Right kidney (tissue), 1 donor: Measurements from ENCODE around the gene OR52K1.
"Not testable (repeated sequence)": the region's sequence is repeated elsewhere in the genome, so short reads cannot be mapped to it uniquely, and the experiment has no call there.

Experiments
- DNase-seq: peaks from one replicate; pipeline ENCODE4 v3.0.0-alpha.2; 2016

OR52K1 gene

GRCh38 chr11:4491878-4492606 lies 9.6 kb downstream of the OR52K1 start:
- DNase-seq = no peak

DNA sequence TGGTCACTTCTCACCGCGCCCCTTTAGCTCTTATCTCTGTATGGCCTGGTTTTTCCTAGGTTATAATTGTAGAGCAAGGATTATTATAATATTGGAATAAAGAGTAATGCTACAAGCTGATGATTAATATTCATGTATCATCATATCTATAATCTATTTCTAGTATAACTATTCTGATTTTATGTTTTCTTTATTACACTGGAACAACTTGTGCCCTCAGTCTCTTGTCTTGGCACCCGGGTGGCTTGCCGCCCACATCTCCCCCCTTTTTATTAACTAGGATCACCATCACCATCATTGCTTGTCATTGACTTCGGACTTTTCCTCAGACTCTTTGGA lies 11.0 kb downstream of the OR52K1 start:
- no peak for DNase-seq

DNA sequence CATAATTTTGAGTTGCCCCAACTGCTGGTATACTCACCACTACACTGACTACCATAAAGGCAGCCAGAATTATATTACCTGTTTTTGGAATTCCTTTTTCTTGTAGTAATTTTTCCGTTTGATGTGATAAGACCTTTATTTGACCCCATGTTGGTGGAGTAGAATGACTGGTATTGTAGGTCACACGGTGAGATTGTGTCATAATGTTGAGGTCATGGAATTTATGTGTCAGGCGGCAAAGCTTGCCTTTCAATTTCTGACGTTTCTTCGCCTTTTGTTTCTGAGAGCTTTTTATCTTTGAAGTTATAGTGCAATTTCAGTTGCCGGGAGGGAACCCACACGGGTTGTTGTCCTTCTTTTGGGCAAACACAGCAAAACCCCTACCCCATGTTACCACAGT lies 13.0 kb downstream of the OR52K1 start:
- DNase-seq = no peak

GRCh38 chr11:4495986-4496385 lies 13.5 kb downstream of the OR52K1 start:
- no peak for DNase-seq

- no peak for DNase-seq
Measured at GRCh38 chr11:4496557-4497248, 14.3 kb downstream of the OR52K1 start.

DNA sequence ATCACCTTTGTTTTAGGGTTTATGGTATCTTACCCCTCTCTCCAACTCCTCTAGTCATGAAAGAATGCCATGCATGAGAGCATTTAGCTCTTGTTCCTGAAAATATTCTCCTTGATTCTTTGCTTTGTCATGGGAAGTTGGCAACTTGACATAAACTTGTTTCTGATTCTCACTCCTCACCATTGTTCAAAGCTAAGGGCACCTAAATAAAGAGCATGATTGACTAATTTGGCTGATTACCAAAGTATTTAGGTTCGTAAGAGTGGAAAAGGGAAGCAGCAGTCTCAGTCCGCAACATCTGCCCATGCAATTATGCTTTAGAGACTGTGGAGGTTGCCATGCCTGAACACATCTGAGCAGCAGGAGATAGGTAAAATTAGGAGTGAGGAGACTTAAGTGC lies 26.4 kb downstream of the OR52K1 start:
- DNase-seq = no peak

DNA sequence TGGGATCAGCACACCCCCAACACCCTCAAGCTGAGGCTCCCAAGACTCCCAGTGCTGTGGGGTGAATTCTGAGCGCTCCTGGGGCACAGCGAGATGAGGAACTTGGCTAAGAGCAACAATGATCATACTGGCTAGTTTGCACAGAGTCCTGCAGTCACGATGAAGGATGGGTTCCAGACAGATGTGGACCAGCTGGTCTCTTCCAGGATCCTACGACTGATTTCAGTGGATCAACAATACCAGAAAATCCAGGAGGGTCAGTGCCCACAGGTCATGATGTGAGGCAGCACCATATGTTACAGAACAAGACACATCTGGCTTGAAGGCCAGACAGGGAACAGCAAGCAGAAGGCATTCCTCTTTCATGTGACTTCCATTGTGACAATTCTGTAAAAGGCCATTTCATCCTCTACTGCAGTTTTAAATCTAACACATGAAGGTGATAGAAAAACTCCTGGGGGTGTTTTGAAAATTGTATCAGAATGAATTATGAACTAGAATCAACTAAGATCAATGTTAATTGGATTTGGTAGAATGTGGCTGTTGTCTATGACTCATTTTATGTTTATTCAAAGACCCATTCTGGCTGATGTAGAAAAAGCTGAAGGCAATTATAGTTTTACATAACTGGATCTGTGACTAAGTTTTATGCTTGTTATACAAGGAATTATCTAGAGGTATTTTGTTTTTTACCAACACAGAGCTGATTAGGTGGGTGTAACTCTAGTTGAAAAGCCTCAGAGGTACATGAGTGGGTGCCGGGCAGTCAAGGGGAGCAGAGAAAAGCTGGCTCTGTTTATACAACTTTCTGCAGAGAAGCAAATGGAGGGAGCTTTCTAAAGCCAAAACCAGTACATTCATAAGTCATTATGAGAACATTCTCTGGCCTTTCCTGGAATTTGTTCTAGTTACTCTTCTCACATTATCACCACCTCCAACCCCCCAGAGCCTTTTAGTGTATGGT lies 29.1 kb downstream of the OR52K1 start:
- no peak for DNase-seq

- DNase-seq = no peak
Measured at GRCh38 chr11:4514196-4514595, 31.8 kb downstream of the OR52K1 start.

- no peak for DNase-seq
Measured at GRCh38 chr11:4522339-4522738, 39.9 kb downstream of the OR52K1 start.

DNA sequence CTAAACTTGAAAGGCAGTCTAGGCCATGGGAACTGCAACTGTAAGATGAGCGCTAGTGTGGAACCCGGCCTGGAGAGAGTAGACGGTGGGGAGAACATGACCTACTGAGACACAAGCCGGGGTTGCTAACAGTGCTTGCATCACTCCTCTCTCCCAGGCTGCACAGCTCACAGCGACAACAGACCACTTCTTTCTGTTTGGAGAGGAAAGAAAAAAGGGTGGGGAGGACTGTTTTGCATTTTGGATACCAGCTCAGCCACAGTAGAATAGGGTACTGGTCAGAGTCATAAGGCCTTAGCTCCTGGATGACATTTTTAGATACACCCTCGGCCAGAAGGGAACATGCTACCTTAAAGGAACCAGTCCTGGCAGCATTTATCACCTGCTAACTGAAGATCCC lies 40.3 kb downstream of the OR52K1 start:
- DNase-seq = no peak

- DNase-seq = no peak
Measured at GRCh38 chr11:4523666-4524065, 41.2 kb downstream of the OR52K1 start.

DNA sequence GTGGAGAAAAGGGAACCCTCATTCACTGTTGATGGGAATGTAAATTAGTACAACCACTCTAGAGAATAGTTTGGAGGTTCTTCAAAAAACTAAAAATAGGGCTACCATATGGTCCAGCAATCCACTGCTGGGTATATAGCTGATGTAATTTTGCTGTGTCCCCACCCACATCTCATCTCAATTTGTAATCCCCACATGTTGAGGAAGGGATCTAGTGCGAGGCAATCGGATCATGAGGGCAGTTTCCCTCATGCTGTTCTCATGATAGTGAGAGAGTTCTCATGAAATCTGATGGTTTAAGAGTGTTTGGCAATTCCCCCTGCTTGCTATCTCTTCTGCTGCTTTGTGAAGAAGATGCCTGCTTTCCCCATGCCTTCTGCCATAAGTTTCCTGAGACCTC lies 45.5 kb downstream of the OR52K1 start:
- no peak for DNase-seq

GRCh38 chr11:4531686-4532085 lies 49.2 kb downstream of the OR52K1 start:
- DNase-seq = not testable (repeated sequence)

- no peak for DNase-seq
Measured at GRCh38 chr11:4539603-4540219, 57.3 kb downstream of the OR52K1 start.

DNA sequence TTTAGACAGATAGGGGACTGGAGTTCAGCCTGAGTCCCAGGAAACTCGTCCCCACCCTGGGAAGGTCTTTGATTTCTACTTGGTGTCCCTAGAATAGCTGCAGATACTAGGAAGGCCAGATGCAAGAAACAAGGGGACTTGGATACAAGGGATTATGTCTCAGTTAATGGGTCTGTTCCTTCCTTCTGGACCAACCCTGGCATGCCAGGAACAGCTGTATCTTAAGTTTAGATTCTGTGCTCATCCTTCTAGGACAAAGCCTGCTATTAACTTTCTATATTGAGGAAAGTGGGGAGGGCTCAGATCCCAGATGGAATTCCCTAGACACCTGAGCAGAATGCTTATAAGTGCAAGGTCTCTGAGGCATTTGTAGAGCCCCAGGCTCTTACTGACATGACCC lies 58.6 kb downstream of the OR52K1 start:
- DNase-seq = no peak
